ENCODE measurements around the gene DPP6.

DNA sequence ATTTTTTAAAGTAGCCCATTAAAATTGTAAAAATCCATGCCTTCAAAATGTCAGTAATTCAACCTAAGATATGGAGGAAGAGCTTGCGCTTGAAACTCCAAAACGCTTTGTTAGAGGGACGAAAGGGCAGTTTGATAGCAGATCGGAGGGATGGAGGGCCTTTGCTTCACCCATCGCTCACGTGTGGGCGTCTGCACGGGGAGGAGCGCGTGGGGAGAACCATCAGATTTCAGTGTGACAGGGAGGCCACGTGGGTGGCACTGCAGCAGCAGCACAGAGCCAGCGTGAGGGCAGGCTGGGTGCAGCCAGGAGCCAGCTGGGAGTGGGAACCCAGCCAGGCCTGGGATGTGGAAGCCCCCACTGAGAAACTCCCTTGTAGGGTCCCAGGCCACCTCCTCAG is 625.3 kb downstream of the DPP6 start:
- TF ChIP-seq, protein P1, sequence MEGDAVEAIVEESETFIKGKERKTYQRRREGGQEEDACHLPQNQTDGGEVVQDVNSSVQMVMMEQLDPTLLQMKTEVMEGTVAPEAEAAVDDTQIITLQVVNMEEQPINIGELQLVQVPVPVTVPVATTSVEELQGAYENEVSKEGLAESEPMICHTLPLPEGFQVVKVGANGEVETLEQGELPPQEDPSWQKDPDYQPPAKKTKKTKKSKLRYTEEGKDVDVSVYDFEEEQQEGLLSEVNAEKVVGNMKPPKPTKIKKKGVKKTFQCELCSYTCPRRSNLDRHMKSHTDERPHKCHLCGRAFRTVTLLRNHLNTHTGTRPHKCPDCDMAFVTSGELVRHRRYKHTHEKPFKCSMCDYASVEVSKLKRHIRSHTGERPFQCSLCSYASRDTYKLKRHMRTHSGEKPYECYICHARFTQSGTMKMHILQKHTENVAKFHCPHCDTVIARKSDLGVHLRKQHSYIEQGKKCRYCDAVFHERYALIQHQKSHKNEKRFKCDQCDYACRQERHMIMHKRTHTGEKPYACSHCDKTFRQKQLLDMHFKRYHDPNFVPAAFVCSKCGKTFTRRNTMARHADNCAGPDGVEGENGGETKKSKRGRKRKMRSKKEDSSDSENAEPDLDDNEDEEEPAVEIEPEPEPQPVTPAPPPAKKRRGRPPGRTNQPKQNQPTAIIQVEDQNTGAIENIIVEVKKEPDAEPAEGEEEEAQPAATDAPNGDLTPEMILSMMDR (optimal IDR thresholded peaks at IDR 0.05 in 1 of 3, IDR thresholded peaks at IDR 0.05 in 1 of 3, conservative IDR thresholded peaks at IDR 0.05 in 1 of 3; ENCODE audit: extremely low read depth in 1 of 3, insufficient read depth in 2 of 3, low read length in 3 of 3) = no peak
- TF ChIP-seq EZH2 (IDR thresholded peaks at IDR 0.05; ENCODE audit: low read length) = no peak

Data from keratinocyte (primary cell).